Endodermal cell (in vitro differentiated cells): ENCODE measurements around the gene PTPN9. TPM values are rescaled to one million over a fixed set of nuclear protein-coding genes. Genes with fewer than 3 reads are reported as not detected.

ENCODE experiments used
- DNase-seq: peaks from one replicate; pipeline ENCODE4 v3.0.0-alpha.2; 2017
- H3K27ac ChIP-seq: 2 replicates; pipeline ENCODE4 v1.5.1; 2013; ENCODE audit warnings: mild to moderate bottlenecking, low read depth, low read length, moderate library complexity
- H3K27me3 ChIP-seq: 2 replicates; pipeline ENCODE4 v1.6.1; 2013; ENCODE audit warnings: mild to moderate bottlenecking, low read length, moderate library complexity; ENCODE audit not compliant: insufficient read depth, control insufficient read depth, poor library complexity, severe bottlenecking
- H3K36me3 ChIP-seq: 2 replicates; pipeline ENCODE4 v1.7.0; 2013; ENCODE audit warnings: mild to moderate bottlenecking, low read length, moderate library complexity; ENCODE audit not compliant: control insufficient read depth, insufficient read depth
- H3K4me1 ChIP-seq: one replicate; pipeline ENCODE4 v1.7.0; 2013; ENCODE audit warnings: low read length; ENCODE audit not compliant: control insufficient read depth, insufficient read depth
- H3K4me3 ChIP-seq: 2 replicates; pipeline ENCODE4 v1.5.1; 2013; ENCODE audit warnings: mild to moderate bottlenecking, low read length, moderate library complexity
- H3K9ac ChIP-seq: 2 replicates; pipeline ENCODE4 v1.6.1; 2013; ENCODE audit warnings: mild to moderate bottlenecking, low read length, moderate library complexity; ENCODE audit not compliant: poor library complexity, severe bottlenecking; ENCODE audit errors: extremely low read depth
- H3K9me3 ChIP-seq: 2 replicates; pipeline ENCODE4 v1.6.1; 2013; ENCODE audit warnings: mild to moderate bottlenecking, low read length, moderate library complexity; ENCODE audit not compliant: control insufficient read depth
- H3K27ac Mint-ChIP-seq: 2 replicates; pipeline ENCODE4 v1.8.0; 2020; ENCODE audit warnings: mixed read lengths
- H3K27me3 Mint-ChIP-seq: 2 replicates; pipeline ENCODE4 v1.8.0; 2021; ENCODE audit warnings: mild to moderate bottlenecking, mixed read lengths; ENCODE audit not compliant: insufficient read depth
- H3K36me3 Mint-ChIP-seq: 2 replicates; pipeline ENCODE4 v1.8.0; 2020; ENCODE audit warnings: low read depth, mixed read lengths
- H3K4me1 Mint-ChIP-seq: 2 replicates; pipeline ENCODE4 v1.8.0; 2020; ENCODE audit warnings: mixed read lengths
- H3K4me3 Mint-ChIP-seq: 2 replicates; pipeline ENCODE4 v1.8.0; 2020; ENCODE audit warnings: mild to moderate bottlenecking, moderate library complexity, mixed read lengths
- H3K9me3 Mint-ChIP-seq: 2 replicates; pipeline ENCODE4 v1.8.0; 2020; ENCODE audit warnings: mild to moderate bottlenecking, mixed read lengths
- CTCF ChIP-seq: fragments of 200-600 bp; sonication (generic); conservative IDR thresholded peaks from 2 replicates; pipeline ENCODE4 v1.5.0; 2021; ENCODE audit warnings: antibody characterized with exemption, mild to moderate bottlenecking
- WGBS, 2 experiments: methylation state at CpG; one replicate each; pipeline versions ENCODE4 v1.1.5 to v1.1.7; 2013; ENCODE audit warnings: missing lambda C conversion rate in 2 of 2, mixed read lengths in 1 of 2; ENCODE audit not compliant: insufficient coverage in 1 of 2, insufficient read length in 1 of 2; 5-methylcytosine and 5-hydroxymethylcytosine counted together
- total RNA-seq, 2 donors: library from RNA; stranded (reverse); fragmentation: NEBNext Ultra II Directional in 1 of 2; extraction: Animal tissue kit (Norgen Biotek cat#: 25700) in 1 of 2; gene quantifications; 2 replicates in 1 of 2; 3 replicates in 1 of 2; pipeline ENCODE4 v1.2.1, GENCODE V29; 2021

PTPN9 gene
- total RNA-seq, 2 donors from 2014 or later: 49.1 to 53.5 TPM

GRCh38 chr15:75452865-75453702, 126.0 kb downstream of the PTPN9 start:
- Histone ChIP-seq H3K4me1 (peaks cover 5% of the 10 kb centered on the region), H3K27ac (peak overlapping the region; percentile 93), H3K27me3 (no peaks in the 10 kb centered on the region), H3K9me3 (no peaks in the 10 kb centered on the region), H3K36me3 (no peaks in the 10 kb centered on the region), H3K4me3 (peak overlapping the region; percentile 93), H3K9ac (peak overlapping the region; percentile 90)
- Mint-ChIP-seq H3K4me1 (peaks cover 7% of the 10 kb centered on the region), H3K36me3 (no peaks in the 10 kb centered on the region), H3K9me3 (no peaks in the 10 kb centered on the region), H3K27me3 (no peaks in the 10 kb centered on the region), H3K27ac (peak overlapping the region; percentile 98), H3K4me3 (peak overlapping the region; percentile 94)
- DNase-seq: peak; percentile 89
- peak; percentile 54 for TF ChIP-seq CTCF
- WGBS, 2 experiments: 1 to 2% methylated on average over 25 to 38 of the region's 38 CpGs

- WGBS, 2 experiments: 0 to 2% methylated on average over 8 to 16 of the region's 16 CpGs
- H3K27me3 Mint-ChIP-seq: no peaks in the 10 kb centered on the region
- peak overlapping the region; percentile 90 for H3K9ac ChIP-seq
- peak overlapping the region; percentile 93 for H3K27ac ChIP-seq
- peaks cover 5% of the 10 kb centered on the region for H3K4me1 ChIP-seq
- DNase-seq: peak; percentile 88
- H3K27me3 ChIP-seq: no peaks in the 10 kb centered on the region
- peaks cover 7% of the 10 kb centered on the region for H3K4me1 Mint-ChIP-seq
- TF ChIP-seq CTCF: no peak
- no peaks in the 10 kb centered on the region for H3K9me3 Mint-ChIP-seq
- H3K36me3 ChIP-seq: peaks cover 7% of the 10 kb centered on the region
- H3K36me3 Mint-ChIP-seq: peaks cover 3% of the 10 kb centered on the region
- H3K4me3 Mint-ChIP-seq: peak overlapping the region; percentile 94
- no peaks in the 10 kb centered on the region for H3K9me3 ChIP-seq
- H3K27ac Mint-ChIP-seq: peak overlapping the region; percentile 98
- peak overlapping the region; percentile 93 for H3K4me3 ChIP-seq
Measured at GRCh38 chr15:75452364-75452864, 126.7 kb downstream of the PTPN9 start.

- H3K27ac ChIP-seq: peak within 1 kb of the TSS; percentile 97
- H3K27me3 ChIP-seq: no peaks in the 10 kb centered on the region
- no peaks in the 10 kb centered on the region for H3K9me3 ChIP-seq
- Mint-ChIP-seq H3K27ac (peak within 1 kb of the TSS; percentile 99), H3K9me3 (no peaks in the 10 kb centered on the region), H3K27me3 (no peaks in the 10 kb centered on the region), H3K36me3 (peaks cover 8% of the 10 kb centered on the region), H3K4me1 (peaks cover 7% of the 10 kb centered on the region), H3K4me3 (peak within 1 kb of the TSS; percentile 94)
- peaks cover 12% of the 10 kb centered on the region for H3K36me3 ChIP-seq
- H3K9ac ChIP-seq: peak within 1 kb of the TSS; percentile 90
- DNase-seq: peak; percentile 100
- no peak for TF ChIP-seq CTCF
- H3K4me3 ChIP-seq: peak within 1 kb of the TSS; percentile 96
- WGBS, 2 experiments: 0% methylated on average over 11 to 38 of the region's 39 CpGs
- H3K4me1 ChIP-seq: peaks cover 5% of the 10 kb centered on the region
Measured at GRCh38 chr15:75451674-75452363, 127.3 kb downstream of the PTPN9 start, which contains the start of gene SIN3A. SIN3A (minus strand) TSS chr15:75451690; CDS start chr15:75430375, 21,315 bp downstream.
